DMS79 (cell line): ENCODE measurements around the gene SLC25A5.

Experiments used
- DNase-seq: peaks from one replicate; lab custom pipeline; 2025; lab: John Stamatoyannopoulos, UW

Gene SLC25A5

GRCh38 chrX:119505945-119506344 lies 37.7 kb downstream of the SLC25A5 start:
- DNase-seq = no peak

GRCh38 chrX:119507206-119507605 lies 39.0 kb downstream of the SLC25A5 start:
- no peak for DNase-seq

- peak; percentile 25 for DNase-seq
Measured at GRCh38 chrX:119512146-119512800, 44.0 kb downstream of the SLC25A5 start.

- DNase-seq = peak; percentile 1
Measured at GRCh38 chrX:119516157-119516702, 48.0 kb downstream of the SLC25A5 start.

GRCh38 chrX:119518371-119518770 lies 50.1 kb downstream of the SLC25A5 start:
- no peak for DNase-seq
